GM18907 (cell line): ENCODE results near the gene TMTC3.
"Not testable (repeated sequence)": the region's sequence is repeated elsewhere in the genome, so short reads cannot be mapped to it uniquely, and the experiment has no call there.

Source experiments
- ATAC-seq: cut with Tn5 transposase; IDR thresholded peaks from one replicate; pipeline ENCODE4 v1.9.1; 2021; ENCODE audit warnings: mild to moderate bottlenecking, moderate library complexity; ENCODE audit not compliant: unreplicated experiment

Gene TMTC3

GRCh38 chr12:88163371-88163770, 21.3 kb downstream of the TMTC3 start:
- no peak for ATAC-seq

GRCh38 chr12:88166179-88166578, 24.1 kb downstream of the TMTC3 start:
- ATAC-seq: no peak

GRCh38 chr12:88167384-88167783, 25.3 kb downstream of the TMTC3 start:
- no peak for ATAC-seq

GRCh38 chr12:88172844-88173407, 30.8 kb downstream of the TMTC3 start:
- ATAC-seq: no peak

GRCh38 chr12:88175544-88175943, 33.4 kb downstream of the TMTC3 start:
- no peak for ATAC-seq

GRCh38 chr12:88179436-88180014, 37.4 kb downstream of the TMTC3 start:
- ATAC-seq: no peak

- ATAC-seq: no peak
Observed at GRCh38 chr12:88181881-88182280, 39.8 kb downstream of the TMTC3 start.

- ATAC-seq: no peak
Observed at GRCh38 chr12:88182416-88182815, 40.3 kb downstream of the TMTC3 start.

- ATAC-seq: no peak
Observed at GRCh38 chr12:88184196-88184595, 42.1 kb downstream of the TMTC3 start.

GRCh38 chr12:88185279-88185678, 43.2 kb downstream of the TMTC3 start:
- ATAC-seq: no peak

- ATAC-seq: peak; percentile 97
Observed at GRCh38 chr12:88185988-88186387, 43.9 kb downstream of the TMTC3 start.

- ATAC-seq: no peak
Observed at GRCh38 chr12:88187571-88187970, 45.5 kb downstream of the TMTC3 start.

- ATAC-seq: no peak
Observed at GRCh38 chr12:88188180-88188579, 46.1 kb downstream of the TMTC3 start.

- no peak for ATAC-seq
Observed at GRCh38 chr12:88192426-88192825, 50.3 kb downstream of the TMTC3 start.

- ATAC-seq: no peak
Observed at GRCh38 chr12:88194868-88195267, 52.8 kb downstream of the TMTC3 start.

- no peak for ATAC-seq
Observed at GRCh38 chr12:88200029-88200428, 57.9 kb downstream of the TMTC3 start.

GRCh38 chr12:88202500-88202899, 60.4 kb downstream of the TMTC3 start:
- ATAC-seq: no peak

GRCh38 chr12:88206601-88207000, 64.5 kb downstream of the TMTC3 start:
- no peak for ATAC-seq

- ATAC-seq: no peak
Observed at GRCh38 chr12:88207921-88208620, 66.0 kb downstream of the TMTC3 start.

- no peak for ATAC-seq
Observed at GRCh38 chr12:88208661-88209060, 66.6 kb downstream of the TMTC3 start.

- not testable (repeated sequence) for ATAC-seq
Observed at GRCh38 chr12:88210311-88210710, 68.2 kb downstream of the TMTC3 start.

- no peak for ATAC-seq
Observed at GRCh38 chr12:88218293-88218692, 76.2 kb downstream of the TMTC3 start.
